Progenitor cell of endocrine pancreas (in vitro differentiated cells): Measurements from ENCODE around the gene CHRNA3. TPM values are rescaled to one million over a fixed set of nuclear protein-coding genes. Genes with fewer than 3 reads are reported as not detected.

Experiments used
- DNase-seq: peaks from one replicate; pipeline ENCODE4 v3.0.0; 2021; ENCODE audit warnings: low spot score; ENCODE audit not compliant: unreplicated experiment
- H3K27ac Mint-ChIP-seq: 2 replicates; pipeline ENCODE4 v1.8.0; 2021; ENCODE audit warnings: mild to moderate bottlenecking, moderate library complexity, mixed read lengths
- H3K27me3 Mint-ChIP-seq: 2 replicates; pipeline ENCODE4 v1.8.0; 2021; ENCODE audit warnings: mixed read lengths
- H3K36me3 Mint-ChIP-seq: 2 replicates; pipeline ENCODE4 v1.8.0; 2022; ENCODE audit warnings: mixed read lengths; ENCODE audit not compliant: insufficient read depth
- H3K4me1 Mint-ChIP-seq: 2 replicates; pipeline ENCODE4 v1.8.0; 2021; ENCODE audit warnings: low read depth, mixed read lengths
- H3K4me3 Mint-ChIP-seq: 2 replicates; pipeline ENCODE4 v1.8.0; 2021; ENCODE audit warnings: low read depth, mild to moderate bottlenecking, moderate library complexity, mixed read lengths
- H3K9me3 Mint-ChIP-seq: 2 replicates; pipeline ENCODE4 v1.8.0; 2021; ENCODE audit warnings: low read depth, mixed read lengths
- CTCF ChIP-seq: fragments of 200-600 bp; sonication (generic); IDR thresholded peaks from one replicate; pipeline ENCODE4 v1.5.0; 2021; ENCODE audit warnings: antibody characterized with exemption, mild to moderate bottlenecking; ENCODE audit not compliant: unreplicated experiment
- total RNA-seq: library from RNA; stranded (reverse); gene quantifications from 2 replicates; pipeline ENCODE4 v1.2.1, GENCODE V29; 2021

CHRNA3 gene
- total RNA-seq, 1 donor from 2014 or later = 0.29 TPM

DNA sequence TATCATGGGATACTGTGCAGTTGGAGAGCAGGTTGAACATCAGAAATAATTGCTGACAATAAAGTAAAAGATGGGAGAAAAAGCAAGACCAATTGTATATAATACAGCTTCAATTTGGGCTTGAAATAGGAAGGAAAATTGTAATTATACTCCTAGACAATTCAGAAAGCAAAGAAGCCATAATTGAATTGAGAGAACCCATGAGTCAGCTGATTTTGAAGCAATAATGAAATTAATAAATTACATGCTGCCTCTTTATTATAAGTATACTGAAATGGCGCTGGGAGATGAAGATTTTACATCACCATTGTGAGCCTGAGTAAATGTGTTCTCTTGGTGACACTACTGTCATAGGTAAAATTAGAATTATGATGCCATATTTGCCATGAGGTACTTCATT is 23.2 kb downstream of the CHRNA3 start:
- Mint-ChIP-seq H3K4me1 (no peaks in the 10 kb centered on the region), H3K27me3 (no peaks in the 10 kb centered on the region), H3K36me3 (no peaks in the 10 kb centered on the region), H3K27ac (no peak overlapping the region), H3K4me3 (no peak overlapping the region), H3K9me3 (no peaks in the 10 kb centered on the region)
- no peak for TF ChIP-seq CTCF
- DNase-seq = no peak

GRCh38 chr15:78574944-78575343 is 45.9 kb downstream of the CHRNA3 start:
- no peak overlapping the region for H3K4me3 Mint-ChIP-seq

GRCh38 chr15:78573416-78573815 is 47.4 kb downstream of the CHRNA3 start:
- no peak for TF ChIP-seq CTCF
- no peak overlapping the region for H3K27ac Mint-ChIP-seq
- no peaks in the 10 kb centered on the region for H3K36me3 Mint-ChIP-seq
- no peaks in the 10 kb centered on the region for H3K4me1 Mint-ChIP-seq
- no peak overlapping the region for H3K4me3 Mint-ChIP-seq
- no peaks in the 10 kb centered on the region for H3K27me3 Mint-ChIP-seq
- DNase-seq = no peak
- no peaks in the 10 kb centered on the region for H3K9me3 Mint-ChIP-seq

More at GRCh38 chr15:78574944-78575343, 45.9 kb downstream of the CHRNA3 start:
- no peaks in the 10 kb centered on the region for H3K27me3 Mint-ChIP-seq
- H3K36me3 Mint-ChIP-seq = no peaks in the 10 kb centered on the region
- H3K9me3 Mint-ChIP-seq = no peaks in the 10 kb centered on the region
- no peak overlapping the region for H3K27ac Mint-ChIP-seq
- no peak for DNase-seq
- TF ChIP-seq CTCF = no peak
- no peaks in the 10 kb centered on the region for H3K4me1 Mint-ChIP-seq

DNA sequence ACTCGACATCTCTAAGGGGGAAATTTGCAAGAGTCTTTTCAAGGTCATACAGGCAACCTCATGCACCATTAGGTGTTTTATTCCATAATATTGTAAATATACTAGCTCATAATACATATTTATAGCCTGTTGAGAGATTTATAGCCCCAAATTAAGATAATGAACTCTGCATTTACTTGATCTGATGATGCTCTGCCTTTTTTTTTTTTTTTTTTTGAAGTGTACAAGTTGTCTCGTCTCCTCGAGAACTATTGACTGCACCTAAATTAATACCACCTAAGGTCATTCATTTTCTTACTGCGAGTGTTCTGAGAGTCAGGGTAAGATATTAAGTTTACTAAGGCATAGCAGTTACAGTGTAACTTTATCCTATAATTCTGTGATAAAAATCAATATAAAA is 49.4 kb downstream of the CHRNA3 start:
- Mint-ChIP-seq H3K36me3 (no peaks in the 10 kb centered on the region), H3K27me3 (peaks cover 6% of the 10 kb centered on the region), H3K4me1 (peaks cover 2% of the 10 kb centered on the region), H3K27ac (no peak overlapping the region), H3K9me3 (no peaks in the 10 kb centered on the region), H3K4me3 (no peak overlapping the region)
- no peak for TF ChIP-seq CTCF
- DNase-seq = no peak

- no peak overlapping the region for H3K4me3 Mint-ChIP-seq
- no peak for DNase-seq
- no peaks in the 10 kb centered on the region for H3K36me3 Mint-ChIP-seq
- H3K27ac Mint-ChIP-seq = no peak overlapping the region
- peaks cover 6% of the 10 kb centered on the region for H3K4me1 Mint-ChIP-seq
- H3K9me3 Mint-ChIP-seq = no peaks in the 10 kb centered on the region
- H3K27me3 Mint-ChIP-seq = peaks cover 8% of the 10 kb centered on the region
- TF ChIP-seq CTCF = no peak
Observed at GRCh38 chr15:78570710-78571109, 50.1 kb downstream of the CHRNA3 start.
